RWPE1 (cell line): Measurements from ENCODE around the gene GNAZ.

Experiments
- CTCF ChIA-PET: fragments of 350-600 bp; sonication (Branson Sonifier 250); formaldehyde crosslinking; extraction: SDS; loops from one replicate; lab custom pipeline; 2021; lab: Yijun Ruan, JAX
- POLR2A ChIA-PET: fragments of 400-600 bp; formaldehyde crosslinking; extraction: SDS; loops from one replicate; lab custom pipeline; 2020; ENCODE audit warnings: antibody characterized with exemption; ENCODE audit not compliant: low non-redundant PET; lab: Yijun Ruan, JAX
- DNase-seq: peaks from one replicate; pipeline ENCODE4 v3.0.0; 2012; ENCODE audit warnings: low spot score
- H3K27ac ChIP-seq: fragments of 450-650 bp; 2 replicates; pipeline ENCODE4 v1.5.1; 2017
- TF ChIP-seq, protein P1 (sequence below): fragments of 450-650 bp; conservative IDR thresholded peaks from 2 replicates; pipeline ENCODE4 v1.5.1; 2017; ENCODE audit warnings: low read depth, mild to moderate bottlenecking

The GNAZ gene

DNA sequence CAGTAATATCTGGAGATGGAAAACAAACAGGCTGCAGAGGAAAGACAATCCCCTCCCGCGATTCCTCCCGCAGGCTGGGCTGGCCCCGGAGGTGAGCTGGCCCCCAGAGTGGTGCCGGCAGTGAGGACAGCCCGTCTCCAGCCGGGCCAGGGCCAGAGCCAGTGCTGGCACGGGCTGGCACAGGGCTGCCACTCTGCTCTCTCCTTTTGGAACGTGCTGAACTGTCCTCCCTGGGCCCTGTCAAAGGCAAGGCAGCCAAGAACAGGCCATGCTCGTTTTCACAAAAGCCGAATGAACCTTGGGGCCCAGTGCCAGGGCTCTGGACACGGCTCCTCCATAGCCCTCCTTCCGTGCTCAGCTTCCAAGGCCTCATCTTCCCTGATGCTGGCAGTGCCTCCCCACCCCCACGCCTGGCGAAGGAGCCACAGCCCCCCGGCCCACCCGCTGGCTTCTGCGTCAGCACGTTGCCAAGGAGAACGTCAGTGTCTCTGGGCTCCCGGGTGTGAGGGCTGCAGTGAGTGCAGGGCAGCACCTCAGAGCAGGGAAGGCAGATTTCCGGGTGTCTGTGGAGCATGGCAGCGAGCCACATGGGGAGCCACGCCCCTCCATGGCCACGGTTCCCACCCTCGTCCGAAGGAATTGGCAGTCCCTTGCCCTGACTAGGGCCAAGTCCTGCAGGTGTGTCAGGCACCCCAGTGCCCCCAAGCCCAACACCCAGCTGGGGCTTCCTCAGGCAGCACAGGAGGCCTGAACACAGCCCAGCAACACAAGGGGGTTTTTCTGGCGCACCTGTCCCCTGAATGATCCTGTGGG is 28.6 kb downstream of the GNAZ start:
- no peak for DNase-seq
- ChIA-PET POLR2A (no interaction called here), CTCF (no interaction called here)
- TF ChIP-seq, protein P1, sequence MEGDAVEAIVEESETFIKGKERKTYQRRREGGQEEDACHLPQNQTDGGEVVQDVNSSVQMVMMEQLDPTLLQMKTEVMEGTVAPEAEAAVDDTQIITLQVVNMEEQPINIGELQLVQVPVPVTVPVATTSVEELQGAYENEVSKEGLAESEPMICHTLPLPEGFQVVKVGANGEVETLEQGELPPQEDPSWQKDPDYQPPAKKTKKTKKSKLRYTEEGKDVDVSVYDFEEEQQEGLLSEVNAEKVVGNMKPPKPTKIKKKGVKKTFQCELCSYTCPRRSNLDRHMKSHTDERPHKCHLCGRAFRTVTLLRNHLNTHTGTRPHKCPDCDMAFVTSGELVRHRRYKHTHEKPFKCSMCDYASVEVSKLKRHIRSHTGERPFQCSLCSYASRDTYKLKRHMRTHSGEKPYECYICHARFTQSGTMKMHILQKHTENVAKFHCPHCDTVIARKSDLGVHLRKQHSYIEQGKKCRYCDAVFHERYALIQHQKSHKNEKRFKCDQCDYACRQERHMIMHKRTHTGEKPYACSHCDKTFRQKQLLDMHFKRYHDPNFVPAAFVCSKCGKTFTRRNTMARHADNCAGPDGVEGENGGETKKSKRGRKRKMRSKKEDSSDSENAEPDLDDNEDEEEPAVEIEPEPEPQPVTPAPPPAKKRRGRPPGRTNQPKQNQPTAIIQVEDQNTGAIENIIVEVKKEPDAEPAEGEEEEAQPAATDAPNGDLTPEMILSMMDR, result no peak
- no peak overlapping the region for H3K27ac ChIP-seq

- H3K27ac ChIP-seq, result no peak overlapping the region
- TF ChIP-seq, protein P1, result no peak
- CTCF ChIA-PET, result no interaction called here
- POLR2A ChIA-PET, result no interaction called here
- no peak for DNase-seq
These were observed 29.1 kb downstream of the GNAZ start for GRCh38 chr22:23099531-23099804.

DNA sequence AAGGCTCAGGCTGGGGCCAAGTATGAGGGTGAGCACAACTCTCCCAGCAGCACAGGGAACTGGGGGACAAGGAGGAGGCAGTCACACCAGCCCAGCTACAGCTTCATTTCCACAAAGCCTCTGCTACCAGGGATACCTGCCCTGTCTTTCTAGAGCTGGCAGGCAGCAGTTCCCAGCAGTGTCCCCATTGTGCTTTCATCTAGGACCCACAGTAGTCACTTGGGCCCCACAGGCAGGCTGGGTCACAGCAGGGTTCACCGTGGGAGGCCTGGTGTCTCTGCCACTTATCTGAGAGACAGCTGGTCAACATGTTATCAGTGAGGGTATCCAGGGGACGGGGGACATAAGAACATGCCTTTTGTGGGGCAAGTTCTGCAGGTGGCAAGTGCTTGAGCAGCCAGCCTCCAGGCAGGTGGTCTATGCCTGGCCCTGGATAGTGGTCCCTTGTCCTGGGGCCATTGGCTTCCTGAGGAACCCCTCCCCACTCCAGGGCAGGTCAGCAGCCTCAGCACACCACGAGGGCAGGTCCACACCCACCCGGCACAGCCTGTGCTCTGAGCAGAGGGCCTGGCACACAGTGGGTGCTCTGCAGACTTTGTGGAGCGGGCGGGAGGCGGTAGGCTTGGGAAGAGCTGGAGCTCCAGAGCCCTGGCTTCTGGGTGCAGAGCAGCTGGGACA is 29.9 kb downstream of the GNAZ start:
- no peak for DNase-seq
- TF ChIP-seq, protein P1, result no peak
- ChIA-PET POLR2A (no interaction called here), CTCF (no interaction called here)
- no peak overlapping the region for H3K27ac ChIP-seq

DNA sequence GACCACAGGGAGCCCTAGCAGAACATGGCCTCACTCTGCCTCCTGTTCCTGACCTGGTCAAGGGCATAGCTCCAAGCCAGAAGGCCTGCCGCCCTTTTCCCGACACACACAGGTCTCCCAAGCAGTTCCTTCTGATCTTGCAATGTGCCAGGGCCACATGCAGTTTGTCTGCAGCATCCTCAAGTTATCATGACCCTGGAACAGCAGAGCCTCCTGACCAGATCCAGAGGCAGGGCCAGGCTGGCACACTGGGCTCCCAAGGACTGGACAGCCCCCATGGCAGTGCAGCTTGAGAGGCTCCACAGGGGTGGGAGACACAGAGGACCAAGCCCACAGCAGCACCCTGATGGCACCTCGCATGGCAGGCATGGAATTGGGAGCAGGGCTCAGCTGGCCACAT is 31.2 kb downstream of the GNAZ start:
- no peak for DNase-seq
- ChIA-PET CTCF (no interaction called here), POLR2A (no interaction called here)
- TF ChIP-seq, protein P1, result no peak
- H3K27ac ChIP-seq, result no peak overlapping the region

- CTCF ChIA-PET, result no interaction called here
- DNase-seq, result no peak
- TF ChIP-seq, protein P1, result no peak
- H3K27ac ChIP-seq, result no peak overlapping the region
- POLR2A ChIA-PET, result no interaction called here
These were observed 31.8 kb downstream of the GNAZ start for GRCh38 chr22:23102002-23102655.

DNA sequence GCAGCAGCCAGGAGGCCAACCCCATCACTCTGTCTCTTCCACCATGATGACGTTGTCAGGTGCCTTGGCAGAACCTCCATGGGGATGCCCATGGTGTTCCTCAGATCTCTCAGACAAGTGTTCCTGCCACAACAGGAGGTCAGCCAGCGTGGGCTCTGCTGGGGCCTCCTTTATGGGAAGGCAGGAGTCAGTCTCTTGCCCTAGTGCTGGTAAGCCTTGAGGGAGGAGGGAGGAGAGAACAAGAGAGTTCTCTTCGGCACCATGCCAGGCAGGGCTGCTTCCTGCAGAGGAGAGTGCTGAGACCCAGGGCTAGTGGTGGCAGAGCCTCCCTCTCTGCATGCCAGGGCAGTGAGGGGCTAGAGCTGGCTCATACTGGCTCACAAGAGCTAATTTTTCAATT is 32.5 kb downstream of the GNAZ start:
- no peak for DNase-seq
- ChIA-PET CTCF (no interaction called here), POLR2A (no interaction called here)
- TF ChIP-seq, protein P1, result no peak
- H3K27ac ChIP-seq, result no peak overlapping the region
